Activated CD8-positive, alpha-beta memory T cell treated with anti-CD3 and anti-CD28 coated beads for 48 hours (primary cell): ENCODE measurements around the gene NUMB.
"Not testable (repeated sequence)": the region's sequence is repeated elsewhere in the genome, so short reads cannot be mapped to it uniquely, and the experiment has no call there.

Experiments
- DNase-seq, 3 experiments: peaks; one replicate each; pipeline ENCODE4 v3.0.0-alpha.2; 2020; ENCODE audit warnings: low read depth in 2 of 3, low spot score in 2 of 3

NUMB gene

DNA sequence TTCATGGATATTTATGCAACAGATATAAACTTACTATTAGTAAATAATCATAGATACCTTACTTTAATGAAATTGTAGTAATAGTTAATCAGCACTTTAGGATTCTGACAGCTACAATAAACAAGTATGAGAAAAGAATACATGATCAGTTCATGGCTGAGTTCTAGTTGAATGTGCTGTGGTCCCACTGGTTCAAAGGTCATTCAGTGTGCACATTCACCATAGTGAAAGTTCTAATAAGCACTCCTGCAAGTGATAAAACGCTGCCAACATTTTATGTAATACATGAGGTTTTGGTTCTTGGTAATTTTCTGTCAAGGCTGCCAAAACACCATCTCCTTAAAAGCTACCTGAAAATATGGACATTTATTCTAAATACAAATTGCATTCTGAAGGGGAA lies 92.6 kb downstream of the NUMB start:
- DNase-seq, result no peak

GRCh38 chr14:73364559-73364958 lies 93.8 kb downstream of the NUMB start:
- no peak for DNase-seq

- DNase-seq, result no peak
Observed at GRCh38 chr14:73359445-73359844, 98.9 kb downstream of the NUMB start.

DNA sequence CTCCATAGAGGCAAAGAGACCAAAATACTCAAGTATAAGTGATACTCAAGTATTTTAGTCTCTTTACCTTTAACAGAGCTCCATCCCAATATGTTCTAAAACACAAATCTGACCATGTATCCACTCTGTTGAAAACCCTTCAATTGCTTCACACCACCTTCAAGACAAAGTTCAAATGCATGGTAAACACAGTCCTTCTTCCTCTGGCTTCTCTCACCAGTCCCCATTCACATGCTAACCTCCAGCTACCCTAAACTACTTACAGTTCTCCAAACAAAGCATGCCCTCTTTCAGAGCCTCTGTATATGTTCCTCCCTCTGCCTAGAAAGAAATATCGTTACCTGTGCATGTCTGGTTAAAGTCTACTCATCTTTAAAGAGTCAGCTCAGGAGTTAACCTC lies 100.2 kb downstream of the NUMB start:
- DNase-seq, result no peak

DNA sequence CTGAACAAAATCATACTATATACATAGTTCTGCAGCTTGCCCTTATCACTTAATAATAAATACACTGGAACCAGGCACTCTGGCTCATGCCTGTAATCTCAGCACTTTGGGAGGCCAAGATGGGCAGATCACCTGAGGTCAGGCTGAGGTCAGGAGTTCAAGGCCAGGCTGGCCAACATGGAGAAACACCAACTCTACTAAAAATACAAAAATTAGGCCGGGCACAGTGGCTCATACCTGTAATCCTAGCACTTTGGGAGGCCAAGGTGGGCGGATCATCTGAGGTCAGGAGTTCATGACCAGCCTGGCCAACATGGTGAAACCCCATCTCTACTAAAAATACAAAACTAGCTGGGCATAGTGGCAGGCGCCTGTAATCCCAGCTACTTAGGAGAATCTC lies 109.3 kb downstream of the NUMB start:
- not testable (repeated sequence) for DNase-seq

DNA sequence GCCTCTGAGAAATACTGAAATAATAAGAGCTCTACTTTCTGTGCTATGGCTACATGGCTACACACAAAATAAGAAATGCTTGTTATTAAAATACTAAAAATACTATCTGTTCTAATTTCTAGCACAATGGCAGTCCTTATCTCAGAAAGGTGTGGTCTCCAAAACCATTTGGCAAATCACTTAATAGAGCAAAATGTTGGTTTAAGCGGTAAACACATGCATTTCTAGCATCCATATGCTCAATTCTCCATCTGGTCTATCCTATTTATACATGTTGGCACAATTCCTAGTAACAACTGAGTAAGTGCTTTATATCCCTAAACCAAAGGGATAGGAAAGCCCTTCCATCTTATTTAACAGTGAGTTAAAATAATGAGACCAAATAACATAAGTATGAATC lies 114.0 kb downstream of the NUMB start:
- no peak for DNase-seq

DNA sequence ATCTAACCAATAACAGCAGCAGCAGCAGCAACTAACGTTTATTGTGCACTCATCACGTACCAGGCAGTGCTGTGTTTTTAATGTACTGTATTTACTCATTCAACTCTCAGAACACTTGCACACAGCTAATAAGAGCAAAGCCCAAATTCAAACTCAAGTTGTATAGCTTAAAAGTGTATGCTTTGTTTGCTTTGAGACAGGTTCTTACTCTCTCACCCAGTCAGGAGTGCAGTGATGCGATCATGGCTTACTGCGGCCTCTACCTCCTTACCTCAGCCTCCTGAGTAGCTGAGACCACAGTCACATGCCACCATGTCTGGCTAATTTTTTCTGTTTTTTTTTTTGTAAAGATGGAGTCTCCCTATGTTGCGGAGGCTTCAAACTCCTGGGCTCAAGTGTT lies 115.7 kb downstream of the NUMB start:
- no peak for DNase-seq

DNA sequence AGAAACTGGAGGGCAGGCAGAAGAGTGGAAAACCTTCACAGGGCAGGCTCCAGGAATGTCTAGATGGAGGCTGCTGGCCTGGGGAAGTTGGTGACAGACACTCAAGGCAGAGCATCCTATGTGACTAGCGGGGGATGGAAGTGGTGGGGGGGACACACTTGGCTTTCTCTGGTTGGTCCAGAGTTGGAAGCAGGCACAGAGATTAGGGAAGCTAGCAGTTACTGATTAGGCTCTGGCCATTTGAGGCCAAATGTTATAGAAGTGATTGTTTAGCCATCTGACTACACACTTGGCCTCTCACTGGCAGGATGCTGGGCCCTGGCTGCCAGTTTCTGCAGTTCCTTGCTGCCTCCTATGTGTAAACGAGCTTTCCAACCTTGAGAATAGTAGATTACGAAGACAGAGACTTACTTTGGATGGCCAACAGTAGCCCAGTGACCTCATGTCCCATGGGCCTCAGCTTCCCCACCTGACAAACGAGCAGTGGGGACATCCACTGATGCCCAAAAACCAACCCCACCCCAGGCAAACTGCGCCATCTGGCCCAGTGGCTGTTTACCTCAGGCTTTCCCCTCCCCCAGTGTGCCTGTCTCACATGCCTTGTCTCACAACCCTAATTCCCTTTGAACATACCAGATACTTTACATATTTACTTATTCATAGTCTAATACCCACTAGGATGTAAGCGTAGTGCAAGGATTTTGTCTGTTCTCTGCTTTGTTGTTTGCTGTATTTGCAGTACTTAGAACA lies 118.3 kb downstream of the NUMB start:
- DNase-seq, result no peak

DNA sequence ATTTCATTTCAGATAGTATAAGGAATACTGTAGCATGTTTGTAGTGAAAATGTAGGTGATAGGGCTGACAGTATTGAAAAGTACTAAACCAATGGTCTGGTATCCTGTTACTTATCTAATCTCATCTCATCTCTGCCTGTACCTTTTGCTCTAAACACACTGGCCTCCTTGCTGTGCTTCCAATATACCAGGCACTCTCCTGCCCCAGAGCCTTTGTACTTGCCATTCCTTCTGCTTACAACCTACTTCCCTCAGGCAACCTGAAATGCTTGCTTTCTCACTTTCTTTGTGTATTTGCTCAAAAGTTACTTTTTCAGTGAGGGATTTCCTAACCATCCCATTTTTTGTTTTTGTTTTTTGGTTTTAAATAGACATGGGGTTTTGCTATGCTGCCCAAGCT lies 119.1 kb downstream of the NUMB start:
- DNase-seq, result no peak

DNA sequence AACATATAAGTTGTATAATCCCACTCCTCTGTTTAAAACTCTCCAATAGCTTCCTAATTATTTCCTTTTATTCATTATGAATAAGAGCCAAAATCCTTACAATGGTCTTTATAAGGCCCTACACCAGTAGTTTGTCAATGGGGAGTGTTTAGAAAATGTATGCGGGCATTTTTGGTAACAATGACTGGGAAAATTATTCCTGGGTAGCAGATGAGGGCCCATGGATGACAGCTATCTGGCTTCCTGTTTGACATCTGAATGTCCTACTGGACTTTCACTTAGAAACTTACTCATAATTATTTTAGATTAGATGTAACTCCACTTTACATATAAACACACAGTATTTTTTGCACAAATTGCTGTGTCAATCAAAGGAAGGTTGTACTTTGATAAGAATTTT lies 119.8 kb downstream of the NUMB start:
- DNase-seq, result no peak

DNA sequence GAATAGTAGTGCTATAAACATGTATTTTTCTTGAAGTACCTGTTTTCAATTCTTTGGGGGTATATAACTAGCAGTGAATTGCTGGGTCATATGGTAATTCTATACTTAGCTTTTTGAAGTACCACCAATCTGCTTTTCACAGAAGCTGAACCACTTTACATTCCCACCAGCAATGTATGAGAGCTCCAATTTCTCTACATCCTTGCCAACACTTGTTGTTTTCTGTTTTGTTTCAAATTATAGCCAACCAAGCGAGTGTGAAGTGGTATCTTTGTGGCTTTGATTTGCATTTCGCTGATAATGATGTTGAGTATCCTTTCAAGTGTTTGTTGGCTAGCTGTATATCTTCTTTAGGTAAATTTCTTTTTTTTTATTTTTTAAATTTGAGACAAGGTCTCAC lies 125.3 kb downstream of the NUMB start:
- DNase-seq, result no peak

DNA sequence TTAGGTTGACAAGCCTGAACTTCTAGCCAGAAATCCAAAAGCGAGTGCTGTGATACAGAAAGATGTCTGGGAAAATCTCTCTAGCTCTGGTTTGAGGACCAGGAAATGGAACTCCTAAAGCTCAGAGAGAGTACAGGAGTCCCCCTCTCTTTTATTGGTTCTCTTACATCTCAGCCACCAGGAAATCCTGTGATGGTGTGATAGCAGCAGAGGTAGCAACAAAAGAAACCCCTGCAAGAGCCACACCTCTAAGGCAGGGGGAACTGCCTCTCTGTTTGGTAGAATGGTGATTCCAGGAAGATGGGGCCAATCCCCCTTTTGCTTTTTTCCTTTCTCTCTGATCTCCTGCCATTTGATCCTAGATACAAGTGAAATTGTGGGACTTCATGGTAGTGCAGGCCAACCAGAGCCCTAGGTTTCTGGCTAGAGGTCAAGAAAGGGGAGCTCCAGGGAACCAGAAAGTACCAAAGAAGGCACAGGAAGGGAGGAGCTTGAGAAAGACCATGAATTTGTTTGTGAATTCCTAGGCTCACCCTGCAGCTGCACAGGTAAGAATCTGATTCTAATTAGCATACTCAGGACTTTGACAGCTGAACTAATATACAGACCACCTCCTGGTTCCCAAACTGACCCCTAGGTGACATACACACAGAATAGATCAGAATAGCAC lies 132.6 kb downstream of the NUMB start:
- no peak for DNase-seq

DNA sequence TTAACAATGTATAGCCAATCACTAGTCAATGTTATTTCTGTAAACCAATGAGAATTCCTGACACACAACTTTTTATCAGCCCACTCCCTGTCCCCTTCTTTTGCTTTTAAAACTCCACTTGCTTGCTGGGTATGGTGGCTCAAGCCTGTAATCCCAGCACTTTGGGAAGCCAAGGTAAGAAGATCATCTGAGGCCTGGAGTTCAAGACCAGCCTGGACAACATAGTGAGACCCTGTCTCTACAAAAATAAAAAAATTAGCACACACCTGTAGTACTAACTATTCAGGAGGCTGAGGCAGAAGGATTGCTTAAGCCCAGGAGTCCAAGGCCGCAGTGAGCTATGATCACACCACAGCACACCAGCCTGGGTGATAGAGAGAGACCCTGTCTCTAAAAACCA lies 133.3 kb downstream of the NUMB start:
- DNase-seq, result no peak

DNA sequence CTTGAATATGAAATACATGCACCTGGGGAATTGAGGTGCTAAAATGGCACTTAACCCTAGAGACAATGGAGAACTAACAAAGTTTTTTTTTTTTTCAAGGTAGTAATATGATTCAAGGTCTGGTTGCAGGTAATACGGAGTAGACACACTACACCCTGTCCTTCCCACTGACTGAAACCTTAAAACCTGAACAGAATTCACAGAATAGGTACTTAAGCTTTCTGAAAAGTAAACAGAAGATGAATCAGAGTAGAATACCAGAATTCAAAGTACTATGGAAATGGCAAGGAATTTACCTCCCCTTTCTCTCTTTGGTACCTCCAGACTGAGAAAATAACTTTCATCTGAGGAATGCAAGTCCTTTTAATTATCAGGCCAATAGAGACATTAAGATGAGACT lies 133.8 kb downstream of the NUMB start:
- DNase-seq, result no peak

DNA sequence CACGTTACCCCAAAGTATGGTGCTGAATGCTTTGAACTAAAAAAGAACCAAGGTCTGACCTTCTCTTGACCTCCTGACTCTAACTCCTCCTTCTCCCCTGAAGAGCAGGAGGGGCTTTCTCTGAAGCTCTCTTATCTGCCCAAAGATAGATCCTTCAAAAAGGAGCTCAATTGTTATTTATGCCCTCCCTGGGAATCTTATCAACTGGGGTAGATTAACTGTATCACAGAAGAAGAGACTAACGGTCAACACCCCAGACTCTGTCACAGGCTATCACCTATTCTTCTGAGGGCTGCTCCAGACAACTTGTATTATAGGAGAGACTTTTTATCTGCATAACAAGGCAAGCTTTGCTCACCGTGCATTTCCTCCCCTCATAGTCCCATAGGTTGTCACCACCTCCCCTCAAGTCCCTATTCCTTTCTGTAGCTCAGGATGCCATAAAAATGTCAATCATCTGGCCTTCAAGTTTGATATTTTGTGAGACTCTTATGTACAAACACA lies 134.4 kb downstream of the NUMB start:
- no peak for DNase-seq

GRCh38 chr14:73313151-73313550 lies 145.2 kb downstream of the NUMB start:
- no peak for DNase-seq

- no peak for DNase-seq
Observed at GRCh38 chr14:73312687-73313086, 145.7 kb downstream of the NUMB start.

- no peak for DNase-seq
Observed at GRCh38 chr14:73311708-73312030, 146.7 kb downstream of the NUMB start.

GRCh38 chr14:73309207-73309606 lies 149.1 kb downstream of the NUMB start:
- DNase-seq, result not testable (repeated sequence)

DNA sequence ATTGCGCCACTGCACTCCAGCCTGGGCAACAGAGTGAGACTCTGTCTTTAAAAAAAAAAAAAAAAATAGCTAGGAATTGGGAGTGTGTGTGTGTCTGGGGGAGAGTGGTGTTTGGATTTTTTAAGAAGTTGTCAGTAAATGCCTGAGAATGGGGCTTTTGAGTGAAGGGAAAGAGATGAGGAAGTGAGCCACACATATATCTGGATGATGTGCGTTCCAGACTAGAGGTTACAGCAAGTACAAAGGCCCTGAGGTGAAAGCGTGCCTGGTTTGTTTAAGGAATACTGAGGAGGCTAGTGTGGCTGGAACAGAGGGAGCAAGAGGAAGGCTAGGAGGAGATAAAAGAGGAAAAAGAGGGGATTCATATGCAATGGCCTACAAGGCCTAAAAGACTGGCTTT lies 151.1 kb downstream of the NUMB start:
- no peak for DNase-seq

- no peak for DNase-seq
Observed at GRCh38 chr14:73305499-73305898, 152.8 kb downstream of the NUMB start.

DNA sequence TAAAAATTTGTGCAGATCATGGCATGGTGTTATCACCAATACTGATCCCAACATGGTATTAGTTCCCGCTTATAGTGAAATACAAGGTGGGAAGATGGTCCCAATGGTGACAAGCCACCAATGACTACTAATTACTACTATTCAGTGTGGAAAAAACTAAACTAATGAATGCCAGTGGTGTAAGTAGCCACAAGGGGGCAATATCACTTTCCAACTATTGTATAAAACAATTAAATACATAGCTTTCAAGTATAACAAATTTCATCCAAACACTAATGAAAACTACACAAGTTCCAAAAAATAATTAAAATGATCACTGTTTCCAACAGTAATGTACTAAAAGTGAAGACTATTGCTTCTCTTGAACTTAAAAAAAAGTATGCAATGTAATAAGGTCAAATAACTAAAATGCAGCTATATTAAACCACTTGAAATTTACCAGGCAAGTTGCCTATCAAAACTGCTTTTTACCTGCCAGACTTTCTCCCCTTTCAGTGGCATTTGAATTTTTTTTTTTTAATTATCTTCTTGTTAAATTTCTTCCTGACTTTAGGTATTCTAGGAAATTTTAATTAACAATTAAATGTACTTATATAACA lies 163.0 kb downstream of the NUMB start:
- no peak for DNase-seq
